HEK293 (cell line): ENCODE data around the gene ARHGAP26.

Experiments used
- CTCF ChIA-PET: fragments of 350-600 bp; formaldehyde crosslinking; extraction: SDS; loops from one replicate; lab custom pipeline; 2021; ENCODE audit warnings: antibody characterized with exemption; lab: Yijun Ruan, JAX
- POLR2A ChIA-PET: fragments of 300-600 bp; formaldehyde crosslinking; extraction: SDS; loops from one replicate; lab custom pipeline; 2020; ENCODE audit warnings: antibody characterized with exemption, inconsistent platforms; lab: Yijun Ruan, JAX
- H3K27ac ChIP-seq: fragments of 200-500 bp; sonication (Bioruptor generic); 2 replicates; pipeline ENCODE4 v1.5.1; 2014; ENCODE audit warnings: low read depth, low read length, control low read depth, inconsistent platforms; ENCODE audit errors: extremely low read depth
- H3K36me3 ChIP-seq, 2 experiments: fragments of 200-500 bp in 1 of 2; sonication (Bioruptor generic) in 1 of 2; 1 replicate in 1 of 2; 2 replicates in 1 of 2; pipeline ENCODE4 v1.5.1; 2014 to 2017; ENCODE audit warnings: inconsistent platforms in 2 of 2, low read length in 2 of 2; ENCODE audit not compliant: control insufficient read depth in 2 of 2, insufficient read depth in 1 of 2
- H3K4me1 ChIP-seq: fragments of 200-500 bp; sonication (Bioruptor generic); 2 replicates; pipeline ENCODE4 v1.5.1; 2014; ENCODE audit warnings: mild to moderate bottlenecking, low read length, inconsistent platforms; ENCODE audit not compliant: control insufficient read depth, insufficient read depth
- H3K4me3 ChIP-seq: 2 replicates; pipeline ENCODE4 v1.5.1; 2011; ENCODE audit warnings: low read depth, mild to moderate bottlenecking, control low read depth, low read length, moderate library complexity
- H3K9me3 ChIP-seq: fragments of 200-500 bp; sonication (Bioruptor generic); 2 replicates; pipeline ENCODE4 v1.5.1; 2014; ENCODE audit warnings: low read depth, low read length, inconsistent platforms; ENCODE audit not compliant: control insufficient read depth, insufficient read depth
- FEZF1 ChIP-seq: fragments of 450-650 bp; formaldehyde crosslinking; IDR thresholded peaks from 2 replicates; pipeline ENCODE4 v1.5.1; 2016; ENCODE audit warnings: missing biosample characterization, missing genetic modification characterization
- GLI2 ChIP-seq: fragments of 450-650 bp; formaldehyde crosslinking; IDR thresholded peaks from 2 replicates; pipeline ENCODE4; 2017; ENCODE audit warnings: missing biosample characterization, missing genetic modification characterization, low read depth, borderline replicate concordance
- PRDM10 ChIP-seq: fragments of 450-650 bp; formaldehyde crosslinking; IDR thresholded peaks from 2 replicates; pipeline ENCODE4 v1.5.1; 2016; ENCODE audit warnings: missing biosample characterization, missing genetic modification characterization
- ZNF121 ChIP-seq: fragments of 450-650 bp; formaldehyde crosslinking; IDR thresholded peaks from 2 replicates; pipeline ENCODE4 v1.5.1; 2016; ENCODE audit warnings: missing biosample characterization, missing genetic modification characterization
- ZNF140 ChIP-seq: fragments of 450-650 bp; formaldehyde crosslinking; IDR thresholded peaks from 2 replicates; pipeline ENCODE4 v1.5.1; 2016; ENCODE audit warnings: missing biosample characterization, missing genetic modification characterization
- ZNF146 ChIP-seq: fragments of 450-650 bp; formaldehyde crosslinking; IDR thresholded peaks from 2 replicates; pipeline ENCODE4 v1.5.1; 2016; ENCODE audit warnings: missing biosample characterization, missing genetic modification characterization
- ZNF280D ChIP-seq: fragments of 450-650 bp; formaldehyde crosslinking; IDR thresholded peaks from 2 replicates; pipeline ENCODE4 v1.5.1; 2016; ENCODE audit warnings: missing biosample characterization, missing genetic modification characterization
- ZNF423 ChIP-seq: fragments of 450-650 bp; formaldehyde crosslinking; IDR thresholded peaks from 2 replicates; pipeline ENCODE4 v1.5.1; 2016; ENCODE audit warnings: missing biosample characterization, missing genetic modification characterization
- ZNF433 ChIP-seq: fragments of 450-650 bp; formaldehyde crosslinking; IDR thresholded peaks from 2 replicates; pipeline ENCODE4 v1.5.1; 2016; ENCODE audit warnings: missing biosample characterization, missing genetic modification characterization, low read depth
- ZNF501 ChIP-seq: fragments of 450-650 bp; formaldehyde crosslinking; IDR thresholded peaks from 2 replicates; pipeline ENCODE4 v1.5.1; 2016; ENCODE audit warnings: missing biosample characterization, missing genetic modification characterization
- ZNF521 ChIP-seq: fragments of 450-650 bp; formaldehyde crosslinking; IDR thresholded peaks from 2 replicates; pipeline ENCODE4 v1.5.1; 2017; ENCODE audit warnings: missing biosample characterization, mild to moderate bottlenecking, missing genetic modification characterization
- ZNF560 ChIP-seq: fragments of 450-650 bp; formaldehyde crosslinking; IDR thresholded peaks from 2 replicates; pipeline ENCODE4 v1.5.1; 2017; ENCODE audit warnings: missing biosample characterization, missing genetic modification characterization, borderline replicate concordance
- ZNF580 ChIP-seq: fragments of 450-650 bp; formaldehyde crosslinking; IDR thresholded peaks from 2 replicates; pipeline ENCODE4 v1.5.1; 2016; ENCODE audit warnings: missing biosample characterization, missing genetic modification characterization
- ZNF600 ChIP-seq: fragments of 450-650 bp; formaldehyde crosslinking; IDR thresholded peaks from 2 replicates; pipeline ENCODE4 v1.5.1; 2016; ENCODE audit warnings: missing biosample characterization, missing genetic modification characterization
- ZNF623 ChIP-seq: fragments of 450-650 bp; formaldehyde crosslinking; IDR thresholded peaks from 2 replicates; pipeline ENCODE4 v1.5.1; 2016; ENCODE audit warnings: missing biosample characterization, missing genetic modification characterization
- ZNF626 ChIP-seq: fragments of 450-650 bp; sonication (Bioruptor Pico); formaldehyde crosslinking; IDR thresholded peaks from 2 replicates; pipeline ENCODE4 v1.5.1; 2018; ENCODE audit warnings: missing biosample characterization, missing genetic modification characterization, inconsistent platforms
- ZNF629 ChIP-seq: fragments of 450-650 bp; formaldehyde crosslinking; IDR thresholded peaks from 2 replicates; pipeline ENCODE4 v1.5.1; 2017; ENCODE audit warnings: missing biosample characterization, missing genetic modification characterization
- ZNF670 ChIP-seq: fragments of 450-650 bp; formaldehyde crosslinking; IDR thresholded peaks from 2 replicates; pipeline ENCODE4 v1.5.1; 2016; ENCODE audit warnings: missing biosample characterization, missing genetic modification characterization, low read depth
- ZNF692 ChIP-seq: fragments of 450-650 bp; formaldehyde crosslinking; IDR thresholded peaks from 2 replicates; pipeline ENCODE4 v1.5.1; 2016; ENCODE audit warnings: missing biosample characterization, missing genetic modification characterization

The ARHGAP26 gene

GRCh38 chr5:142981475-142981874 lies 211.3 kb downstream of the ARHGAP26 start (continued):
- TF ChIP-seq ZNF280D = no peak

- CTCF ChIA-PET = interaction anchor here (0.6 to 0.7 kb wide), 2 partner anchors 831 to 888 kb away, joined by 3 to 6 read pairs; no protein-coding TSS in a partner anchor
- Histone ChIP-seq H3K9me3 (no peaks in the 10 kb centered on the region), H3K36me3 (no peaks in the 10 kb centered on the region)
- POLR2A ChIA-PET = no interaction called here
- TF ChIP-seq PRDM10 (tag by site-specific recombination) (peak; percentile 73), ZNF560 (tag by site-specific recombination) (no peak)
- TF ChIP-seq, all 188 proteins: peak for 1
- H3K4me3 ChIP-seq = no peak overlapping the region
- no peaks in the 10 kb centered on the region for H3K4me1 ChIP-seq
- no peak overlapping the region for H3K27ac ChIP-seq
Observed at GRCh38 chr5:142981886-142982820, 212.0 kb downstream of the ARHGAP26 start.

GRCh38 chr5:142982821-142983200 lies 212.6 kb downstream of the ARHGAP26 start:
- no peak overlapping the region for H3K27ac ChIP-seq

More at GRCh38 chr5:142982821-142983200, 212.6 kb downstream of the ARHGAP26 start:
- ChIA-PET POLR2A (no interaction called here), CTCF (interaction anchor here (0.6 to 0.7 kb wide), 2 partner anchors 830 to 887 kb away, joined by 3 to 6 read pairs; no protein-coding TSS in a partner anchor)
- no peaks in the 10 kb centered on the region for H3K36me3 ChIP-seq
- no peaks in the 10 kb centered on the region for H3K4me1 ChIP-seq
- TF ChIP-seq ZNF423 (tag by site-specific recombination) (no peak), ZNF146 (tag by site-specific recombination) (no peak), FEZF1 (tag by site-specific recombination) (no peak), ZNF433 (no peak), GLI2 (no peak), ZNF140 (tag by site-specific recombination) (no peak), ZNF600 (no peak), ZNF580 (no peak), ZNF629 (tag by site-specific recombination) (no peak), ZNF501 (tag by site-specific recombination) (no peak), ZNF121 (tag by site-specific recombination) (no peak), ZNF692 (tag by site-specific recombination) (no peak), ZNF521 (tag by site-specific recombination) (no peak), ZNF626 (no peak), ZNF623 (tag by site-specific recombination) (no peak), ZNF670 (tag by site-specific recombination) (no peak), ZNF280D (no peak)
- H3K9me3 ChIP-seq = no peaks in the 10 kb centered on the region
- no peak overlapping the region for H3K4me3 ChIP-seq
